ENCODE measurements around the gene KRTAP4-16.
"Not testable (repeated sequence)": the region's sequence is repeated elsewhere in the genome, so short reads cannot be mapped to it uniquely, and the experiment has no call there.

Gene KRTAP4-16

GRCh38 chr17:41063449-41063848 lies 38.6 kb downstream of the KRTAP4-16 start:
- TF ChIP-seq CTCF (IDR thresholded peaks at IDR 0.05) = no peak
- no peak for DNase-seq (ENCODE audit: low spot score)

DNA sequence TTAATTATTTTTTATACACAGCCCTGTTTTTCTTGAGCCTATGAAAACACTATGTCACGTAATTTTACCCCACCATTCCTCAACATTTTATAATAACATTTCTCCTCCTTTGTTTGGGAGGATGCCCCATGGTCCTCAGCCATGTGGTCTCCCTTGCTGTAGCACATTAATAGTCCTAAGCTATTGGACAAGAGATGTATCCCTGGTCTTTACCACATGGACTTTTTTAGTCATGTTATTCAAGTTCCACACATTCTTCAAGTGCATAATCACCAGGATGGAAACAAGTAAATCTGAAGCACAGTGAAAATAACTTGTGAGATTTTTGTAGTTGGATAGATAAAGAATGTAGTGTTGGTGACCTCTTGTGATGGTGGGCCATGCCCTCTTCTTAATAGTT lies 40.0 kb downstream of the KRTAP4-16 start:
- Histone ChIP-seq H3K4me3 (no peak overlapping the region), H3K27ac (peak overlapping the region in 1 of 2 donors; percentile 44)
- TF ChIP-seq CTCF (IDR thresholded peaks at IDR 0.05) = no peak
- no peak for DNase-seq (ENCODE audit: low spot score)

More at GRCh38 chr17:41063449-41063848, 38.6 kb downstream of the KRTAP4-16 start:
- no peak overlapping the region for H3K27ac ChIP-seq
- H3K4me3 ChIP-seq = no peak overlapping the region

GRCh38 chr17:41060052-41060604 lies 41.9 kb downstream of the KRTAP4-16 start, which contains the start of gene KRTAP2-3:
KRTAP2-3 (minus strand) TSS chr17:41060114; CDS start chr17:41060050, 64 bp downstream.
- TF ChIP-seq CTCF (IDR thresholded peaks at IDR 0.05) = no peak
- Histone ChIP-seq H3K4me3 (no peak within 1 kb of the TSS), H3K27ac (no peak within 1 kb of the TSS)
- DNase-seq (ENCODE audit: low spot score) = no peak

DNA sequence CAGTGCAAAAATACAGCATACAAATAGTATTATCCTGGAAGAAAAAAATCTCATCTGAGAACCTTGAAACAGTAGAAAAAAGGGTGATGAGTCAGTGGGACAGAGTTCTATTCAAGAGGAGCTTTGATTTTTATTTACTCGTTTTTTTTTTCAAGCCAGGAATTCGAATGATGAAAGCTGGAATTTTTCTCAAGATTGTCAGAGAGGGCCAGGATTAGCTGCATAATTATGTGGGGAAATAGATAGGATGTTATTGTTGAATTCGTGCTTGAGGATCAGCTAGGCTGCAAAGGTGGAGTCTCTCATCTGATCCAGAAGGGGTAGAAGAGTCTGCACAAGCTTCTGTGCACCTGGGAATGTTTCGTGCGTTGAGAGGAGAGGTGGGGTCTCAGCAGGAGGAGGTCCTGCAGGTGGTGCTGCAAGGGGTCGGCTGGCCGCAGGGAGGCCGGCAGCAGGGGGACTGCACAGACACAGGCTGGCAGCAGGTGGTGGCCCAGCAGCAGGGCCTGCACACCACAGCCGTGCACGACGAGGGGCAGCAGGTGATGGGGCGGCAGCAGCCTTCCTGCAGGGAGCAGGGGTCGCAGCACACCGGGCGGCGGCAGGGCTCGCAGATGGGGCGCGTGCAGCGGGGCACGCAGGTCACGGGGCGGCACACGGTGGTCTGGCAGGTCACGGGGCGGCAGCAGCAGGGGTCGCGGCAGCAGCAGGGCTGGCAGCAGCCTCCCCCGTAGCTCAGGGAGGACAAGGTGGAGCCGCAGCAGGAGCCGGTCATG lies 42.5 kb downstream of the KRTAP4-16 start:
- H3K27ac ChIP-seq; DNase-seq (ENCODE audit: low spot score); H3K4me3 ChIP-seq: not testable (repeated sequence)

DNA sequence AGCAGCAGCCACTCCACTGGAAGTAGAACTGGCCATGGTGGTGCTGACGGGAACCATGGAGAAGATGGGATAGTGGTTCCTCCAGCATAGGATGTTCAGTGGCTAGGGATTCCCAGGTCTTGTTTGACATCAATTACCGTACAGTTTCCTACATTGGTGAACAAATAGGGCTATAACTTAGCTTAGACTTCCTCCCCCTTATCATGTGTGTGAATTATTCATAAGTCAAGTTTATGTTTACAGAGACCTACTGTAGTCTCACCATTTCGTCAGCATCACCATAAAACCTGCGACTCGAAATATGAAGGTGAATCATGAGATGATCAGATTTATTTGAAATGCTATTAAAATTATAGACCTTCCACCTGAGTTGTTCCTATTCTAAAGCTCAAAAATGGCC lies 43.3 kb downstream of the KRTAP4-16 start:
- no peak for TF ChIP-seq CTCF (IDR thresholded peaks at IDR 0.05)
- Histone ChIP-seq H3K4me3 (no peak overlapping the region), H3K27ac (no peak overlapping the region)
- no peak for DNase-seq (ENCODE audit: low spot score)

GRCh38 chr17:41057547-41057946 lies 44.5 kb downstream of the KRTAP4-16 start:
- TF ChIP-seq CTCF (IDR thresholded peaks at IDR 0.05) = no peak
- no peak overlapping the region for H3K4me3 ChIP-seq
- no peak for DNase-seq (ENCODE audit: low spot score)
- H3K27ac ChIP-seq = no peak overlapping the region

DNA sequence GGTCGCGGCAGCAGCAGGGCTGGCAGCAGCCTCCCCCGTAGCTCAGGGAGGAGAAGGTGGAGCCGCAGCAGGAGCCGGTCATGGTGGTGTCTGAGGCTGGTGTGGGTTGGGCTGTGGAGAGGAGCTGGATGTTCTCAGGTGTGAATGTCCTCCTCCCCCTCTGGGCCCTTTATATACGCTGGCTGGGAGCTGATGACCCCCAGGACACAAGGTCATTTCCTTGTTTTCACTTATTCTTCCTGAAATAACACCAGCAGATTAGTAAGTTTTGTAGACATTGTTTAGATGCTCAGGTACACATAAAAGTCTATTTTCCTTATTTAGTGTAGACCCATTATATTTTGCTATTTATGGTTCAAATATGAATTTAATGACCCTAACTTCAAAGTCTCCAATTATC lies 46.9 kb downstream of the KRTAP4-16 start, which contains the start of gene KRTAP2-2:
Gene KRTAP2-2, minus strand, starts transcription at position 101 of the 400 bp plus-strand sequence. Its CDS starts 19 bp downstream, at position 82.
- H3K27ac ChIP-seq; DNase-seq (ENCODE audit: low spot score); H3K4me3 ChIP-seq: not testable (repeated sequence)

- H3K4me3 ChIP-seq; DNase-seq (ENCODE audit: low spot score); H3K27ac ChIP-seq: not testable (repeated sequence)
These were observed 47.5 kb downstream of the KRTAP4-16 start for GRCh38 chr17:41054556-41054955.
